SK-N-SH treated with all-trans-retinoic acid at 6 μM for 48 hours (cell line): ENCODE data around the gene TEDC2.

Source experiments
- ARNTL ChIP-seq: fragments of 450-650 bp; formaldehyde crosslinking; IDR thresholded peaks from 2 replicates; pipeline ENCODE4 v1.5.0; 2020; ENCODE audit warnings: low read depth, mild to moderate bottlenecking, moderate library complexity, borderline replicate concordance
- OSR1 ChIP-seq: fragments of 250-450 bp; sonication (Bioruptor Pico); IDR thresholded peaks from 2 replicates; pipeline ENCODE4 v1.8.0; 2022; ENCODE audit warnings: moderate library complexity, mild to moderate bottlenecking, inconsistent platforms
- RARB ChIP-seq: fragments of 250-450 bp; sonication (Bioruptor Pico); IDR thresholded peaks from 2 replicates; pipeline ENCODE4 v1.8.0; 2021; ENCODE audit warnings: mild to moderate bottlenecking, moderate library complexity
- TCF4 ChIP-seq: fragments of 250-450 bp; sonication (Bioruptor Pico); IDR thresholded peaks from 2 replicates; pipeline ENCODE4 v1.8.0; 2021; ENCODE audit warnings: mild to moderate bottlenecking, moderate library complexity, borderline replicate concordance
- ZC3H10 ChIP-seq: fragments of 250-450 bp; sonication (Bioruptor Pico); IDR thresholded peaks from 2 replicates; pipeline ENCODE4 v1.5.1; 2021; ENCODE audit warnings: mild to moderate bottlenecking, moderate library complexity
- ZFP30 ChIP-seq: fragments of 450-650 bp; formaldehyde crosslinking; IDR thresholded peaks from 2 replicates; pipeline ENCODE4 v1.5.0; 2022; ENCODE audit warnings: mild to moderate bottlenecking, moderate library complexity
- ZNF8 ChIP-seq: fragments of 450-650 bp; formaldehyde crosslinking; IDR thresholded peaks from 2 replicates; pipeline ENCODE4 v1.5.0; 2020; ENCODE audit warnings: mild to moderate bottlenecking, moderate library complexity
- TF ChIP-seq, protein P1 (sequence below): fragments of 250-450 bp; sonication (Bioruptor Pico); IDR thresholded peaks from 2 replicates; pipeline ENCODE4 v1.8.0; 2020; ENCODE audit warnings: mild to moderate bottlenecking, moderate library complexity, borderline replicate concordance

DNA sequence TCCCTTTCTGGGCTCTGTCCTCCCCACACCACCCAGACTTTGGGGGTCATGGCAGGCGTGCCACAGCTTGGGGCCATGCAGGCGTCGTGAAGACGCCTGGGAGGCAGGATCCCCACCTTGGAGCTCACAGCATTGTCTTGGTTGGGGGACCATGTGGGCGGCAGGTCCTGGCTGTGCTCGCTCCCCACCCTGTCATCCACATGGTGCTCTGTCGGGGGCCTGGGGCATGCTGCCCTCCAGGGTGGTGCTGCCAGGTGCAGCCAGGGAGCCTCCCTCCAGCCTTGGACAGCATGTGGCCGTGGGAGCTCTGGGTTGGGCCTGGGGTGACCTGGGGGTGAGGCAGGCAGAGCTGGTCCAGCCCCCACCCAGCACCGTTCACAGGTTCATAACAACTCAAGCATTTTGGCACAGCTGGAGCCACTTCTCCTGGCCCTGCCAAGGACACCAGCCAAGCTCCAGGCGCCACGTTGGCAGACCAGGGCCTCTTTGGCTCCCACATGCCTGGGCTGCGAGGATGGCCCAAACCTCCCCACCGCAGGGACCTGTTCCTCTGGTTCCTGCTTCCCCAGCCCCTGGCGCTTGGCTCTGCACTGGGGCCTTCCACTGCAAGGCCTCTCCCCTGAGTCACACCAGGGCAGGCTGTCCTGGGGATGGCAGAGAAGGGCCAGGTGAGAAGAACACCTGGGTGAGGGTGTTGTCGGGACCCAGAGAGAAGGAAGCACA is 38.8 kb downstream of the TEDC2 start:
- TF ChIP-seq TCF4 (CRISPR knock-in tag) = no peak
- TF ChIP-seq RARB = no peak
- TF ChIP-seq ZFP30 = no peak
- TF ChIP-seq OSR1 = no peak
- TF ChIP-seq, protein P1, sequence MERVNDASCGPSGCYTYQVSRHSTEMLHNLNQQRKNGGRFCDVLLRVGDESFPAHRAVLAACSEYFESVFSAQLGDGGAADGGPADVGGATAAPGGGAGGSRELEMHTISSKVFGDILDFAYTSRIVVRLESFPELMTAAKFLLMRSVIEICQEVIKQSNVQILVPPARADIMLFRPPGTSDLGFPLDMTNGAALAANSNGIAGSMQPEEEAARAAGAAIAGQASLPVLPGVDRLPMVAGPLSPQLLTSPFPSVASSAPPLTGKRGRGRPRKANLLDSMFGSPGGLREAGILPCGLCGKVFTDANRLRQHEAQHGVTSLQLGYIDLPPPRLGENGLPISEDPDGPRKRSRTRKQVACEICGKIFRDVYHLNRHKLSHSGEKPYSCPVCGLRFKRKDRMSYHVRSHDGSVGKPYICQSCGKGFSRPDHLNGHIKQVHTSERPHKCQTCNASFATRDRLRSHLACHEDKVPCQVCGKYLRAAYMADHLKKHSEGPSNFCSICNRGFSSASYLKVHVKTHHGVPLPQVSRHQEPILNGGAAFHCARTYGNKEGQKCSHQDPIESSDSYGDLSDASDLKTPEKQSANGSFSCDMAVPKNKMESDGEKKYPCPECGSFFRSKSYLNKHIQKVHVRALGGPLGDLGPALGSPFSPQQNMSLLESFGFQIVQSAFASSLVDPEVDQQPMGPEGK (CRISPR knock-in tag) = no peak
- no peak for TF ChIP-seq ZC3H10 (CRISPR knock-in tag)
- TF ChIP-seq ZNF8 = no peak
- TF ChIP-seq ARNTL (CRISPR knock-in tag) = no peak
